ENCODE measurements around the gene PRDX5. TPM values are rescaled to one million over a fixed set of nuclear protein-coding genes. Genes with fewer than 3 reads are reported as not detected.

PRDX5 gene
- total RNA-seq, 1 experiment from 2014 or later, result 267 TPM

DNA sequence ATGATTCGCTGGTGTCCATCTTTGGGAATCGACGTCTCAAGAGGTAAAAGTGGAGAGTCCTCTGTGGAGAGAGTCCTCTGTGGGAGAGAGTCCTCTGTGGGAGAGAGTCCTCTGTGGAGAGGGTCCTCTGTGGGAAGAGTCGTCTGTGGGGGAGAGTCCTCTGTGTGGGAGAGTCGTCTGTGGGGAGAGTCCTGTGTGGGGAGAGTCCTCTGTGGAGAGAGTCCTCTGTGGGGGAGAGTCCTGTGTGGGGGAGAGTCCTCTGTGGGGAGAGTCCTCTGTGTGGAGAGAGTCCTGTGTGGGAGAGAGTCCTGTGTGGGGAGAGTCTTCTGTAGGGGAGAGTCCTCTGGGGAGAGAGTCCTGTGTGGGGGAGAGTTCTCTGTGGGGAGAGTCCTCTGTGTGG is 3.1 kb downstream of the PRDX5 start:
- H2AFZ ChIP-seq (ENCODE audit: low read depth, low read length, poor library complexity, severe bottlenecking), result no peak overlapping the region
- H3K4me1 ChIP-seq (ENCODE audit: control insufficient read depth in 1 of 2, insufficient read depth in 2 of 2, low read length in 2 of 2), result peaks cover 21 to 53% of the 10 kb centered on the region in 2 experiments
- peaks cover 28% of the 10 kb centered on the region for H3K79me2 ChIP-seq (ENCODE audit: insufficient read depth, low read length)
- H3K27me3 ChIP-seq (ENCODE audit: insufficient read depth, low read length), result no peaks in the 10 kb centered on the region
- H3K9me3 ChIP-seq (ENCODE audit: control insufficient read depth in 1 of 2, insufficient read depth in 1 of 2, low read depth in 1 of 2, low read length in 2 of 2), result no peaks in the 10 kb centered on the region
- POLR2A ChIA-PET, result no interaction called here
- H3K4me2 ChIP-seq (ENCODE audit: low read length), result peak overlapping the region; percentile 22; the same call in 1 of the 2 replicates
- H3K4me3 ChIP-seq (replicated peaks in 1 of 2; ENCODE audit: low read depth in 1 of 2, low read length in 2 of 2), result no peak overlapping the region
- CTCF ChIA-PET, result no interaction called here
- RAD21 ChIA-PET (ENCODE audit: low non-redundant PET in 1 of 2, low total read pairs in 2 of 2, uncharacterized antibody in 2 of 2, unreplicated experiment in 2 of 2), result no interaction called here
- H3K9ac ChIP-seq (ENCODE audit: low read length), result peak overlapping the region; percentile 26; the same call in 1 of the 2 replicates
- H3K36me3 ChIP-seq (ENCODE audit: control insufficient read depth in 1 of 2, insufficient read depth in 2 of 2, low read length in 2 of 2), result peaks cover 4 to 7% of the 10 kb centered on the region in 2 experiments; a peak in 2 of 4 replicates
- ATAC-seq (no peak), DNase-seq (ENCODE audit: low read depth, low spot score) (no peak)
- H3K9me2 ChIP-seq (ENCODE audit: insufficient read depth), result no peaks in the 10 kb centered on the region
- BruUV-seq (replicated peaks), result no TSS peak
- no peaks in the 10 kb centered on the region for H4K20me1 ChIP-seq (ENCODE audit: insufficient read depth)
- no peak for TF ChIP-seq EZH2 (IDR thresholded peaks at IDR 0.05)
- TF ChIP-seq FOSL1 (IDR thresholded peaks at IDR 0.05; ENCODE audit: low read depth), result no peak
- TF ChIP-seq YY1 (IDR thresholded peaks at IDR 0.05; ENCODE audit: extremely low read depth, insufficient replicate concordance, low read depth, low read length), result no peak
- TF ChIP-seq RAD21 (IDR thresholded peaks at IDR 0.05; ENCODE audit: low read depth), result no peak
- TF ChIP-seq, protein P1, sequence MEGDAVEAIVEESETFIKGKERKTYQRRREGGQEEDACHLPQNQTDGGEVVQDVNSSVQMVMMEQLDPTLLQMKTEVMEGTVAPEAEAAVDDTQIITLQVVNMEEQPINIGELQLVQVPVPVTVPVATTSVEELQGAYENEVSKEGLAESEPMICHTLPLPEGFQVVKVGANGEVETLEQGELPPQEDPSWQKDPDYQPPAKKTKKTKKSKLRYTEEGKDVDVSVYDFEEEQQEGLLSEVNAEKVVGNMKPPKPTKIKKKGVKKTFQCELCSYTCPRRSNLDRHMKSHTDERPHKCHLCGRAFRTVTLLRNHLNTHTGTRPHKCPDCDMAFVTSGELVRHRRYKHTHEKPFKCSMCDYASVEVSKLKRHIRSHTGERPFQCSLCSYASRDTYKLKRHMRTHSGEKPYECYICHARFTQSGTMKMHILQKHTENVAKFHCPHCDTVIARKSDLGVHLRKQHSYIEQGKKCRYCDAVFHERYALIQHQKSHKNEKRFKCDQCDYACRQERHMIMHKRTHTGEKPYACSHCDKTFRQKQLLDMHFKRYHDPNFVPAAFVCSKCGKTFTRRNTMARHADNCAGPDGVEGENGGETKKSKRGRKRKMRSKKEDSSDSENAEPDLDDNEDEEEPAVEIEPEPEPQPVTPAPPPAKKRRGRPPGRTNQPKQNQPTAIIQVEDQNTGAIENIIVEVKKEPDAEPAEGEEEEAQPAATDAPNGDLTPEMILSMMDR (IDR thresholded peaks at IDR 0.05 in 2 of 3, conservative IDR thresholded peaks at IDR 0.05 in 1 of 3; ENCODE audit: borderline replicate concordance in 1 of 3, insufficient read depth in 1 of 3, low read depth in 2 of 3, low read length in 2 of 3), result no peak
- H3K27ac ChIP-seq (ENCODE audit: low read depth, low read length), result peak overlapping the region; percentile 46
- intact Hi-C loops (cut with micrococcal nuclease), result no loop called here

DNA sequence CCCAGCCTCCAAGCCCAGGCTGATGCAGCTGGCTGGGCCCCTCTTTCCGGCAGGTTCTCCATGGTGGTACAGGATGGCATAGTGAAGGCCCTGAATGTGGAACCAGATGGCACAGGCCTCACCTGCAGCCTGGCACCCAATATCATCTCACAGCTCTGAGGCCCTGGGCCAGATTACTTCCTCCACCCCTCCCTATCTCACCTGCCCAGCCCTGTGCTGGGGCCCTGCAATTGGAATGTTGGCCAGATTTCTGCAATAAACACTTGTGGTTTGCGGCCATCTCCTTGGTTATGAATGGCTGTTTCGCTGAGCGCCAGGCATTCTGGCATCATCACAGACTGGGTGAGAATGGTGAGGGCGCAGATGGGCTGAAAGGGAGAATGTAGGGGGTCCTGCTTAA is 3.6 kb downstream of the PRDX5 start:
- no peaks in the 10 kb centered on the region for H3K27me3 ChIP-seq (ENCODE audit: insufficient read depth, low read length)
- RAD21 ChIA-PET (ENCODE audit: low non-redundant PET in 1 of 2, low total read pairs in 2 of 2, uncharacterized antibody in 2 of 2, unreplicated experiment in 2 of 2), result no interaction called here
- H3K9me3 ChIP-seq (ENCODE audit: control insufficient read depth in 1 of 2, insufficient read depth in 1 of 2, low read depth in 1 of 2, low read length in 2 of 2), result no peaks in the 10 kb centered on the region
- ATAC-seq, result no peak
- H3K4me1 ChIP-seq (ENCODE audit: control insufficient read depth in 1 of 2, insufficient read depth in 2 of 2, low read length in 2 of 2), result peaks cover 17 to 48% of the 10 kb centered on the region in 2 experiments
- H3K79me2 ChIP-seq (ENCODE audit: insufficient read depth, low read length), result peaks cover 23% of the 10 kb centered on the region
- peak overlapping the region; percentile 46 for H3K27ac ChIP-seq (ENCODE audit: low read depth, low read length)
- DNase-seq (ENCODE audit: low read depth, low spot score), result no peak
- peak overlapping the region; percentile 26; the same call in 1 of the 2 replicates for H3K9ac ChIP-seq (ENCODE audit: low read length)
- H4K20me1 ChIP-seq (ENCODE audit: insufficient read depth), result no peaks in the 10 kb centered on the region
- H3K4me2 ChIP-seq (ENCODE audit: low read length), result peak overlapping the region; percentile 18; the same call in 1 of the 2 replicates
- BruUV-seq (replicated peaks), result no TSS peak
- no peaks in the 10 kb centered on the region for H3K9me2 ChIP-seq (ENCODE audit: insufficient read depth)
- H3K4me3 ChIP-seq (replicated peaks in 1 of 2; ENCODE audit: low read depth in 1 of 2, low read length in 2 of 2), result no peak overlapping the region
- CTCF ChIA-PET, result interaction anchor here (1.2 kb wide), 1 partner anchor 10 kb away, joined by 3 read pairs; no protein-coding TSS in a partner anchor
- H2AFZ ChIP-seq (ENCODE audit: low read depth, low read length, poor library complexity, severe bottlenecking), result no peak overlapping the region
- intact Hi-C loops (cut with micrococcal nuclease), result no loop called here
- POLR2A ChIA-PET, result interaction anchor here (1.0 kb wide), 1 partner anchor 9 kb away, joined by 3 read pairs; no protein-coding TSS in a partner anchor
- peaks cover 0 to 7% of the 10 kb centered on the region in 2 experiments; a peak in 1 of 4 replicates for H3K36me3 ChIP-seq (ENCODE audit: control insufficient read depth in 1 of 2, insufficient read depth in 2 of 2, low read length in 2 of 2)
- TF ChIP-seq CBX3 (IDR thresholded peaks at IDR 0.05; ENCODE audit: low read depth) (no peak), EZH2 (IDR thresholded peaks at IDR 0.05) (no peak), POLR2A (IDR thresholded peaks at IDR 0.05; ENCODE audit: borderline replicate concordance, extremely low read depth, insufficient read depth, insufficient read length) (no peak), FOSL1 (IDR thresholded peaks at IDR 0.05; ENCODE audit: low read depth) (no peak), YY1 (IDR thresholded peaks at IDR 0.05; ENCODE audit: extremely low read depth, insufficient replicate concordance, low read depth, low read length) (no peak), CEBPB (IDR thresholded peaks at IDR 0.05; ENCODE audit: low read depth) (no peak), JUND (IDR thresholded peaks at IDR 0.05) (no peak), EZH2phosphoT487 (IDR thresholded peaks at IDR 0.05; ENCODE audit: borderline replicate concordance) (no peak), ELF1 (IDR thresholded peaks at IDR 0.05; ENCODE audit: borderline replicate concordance, low read depth) (no peak), EGR1 (IDR thresholded peaks at IDR 0.05; ENCODE audit: low read depth) (no peak), MAX (IDR thresholded peaks at IDR 0.05) (no peak), SP1 (IDR thresholded peaks at IDR 0.05; ENCODE audit: low read depth) (no peak), SRF (IDR thresholded peaks at IDR 0.05; ENCODE audit: low read depth) (no peak)
- TF ChIP-seq, protein P2, sequence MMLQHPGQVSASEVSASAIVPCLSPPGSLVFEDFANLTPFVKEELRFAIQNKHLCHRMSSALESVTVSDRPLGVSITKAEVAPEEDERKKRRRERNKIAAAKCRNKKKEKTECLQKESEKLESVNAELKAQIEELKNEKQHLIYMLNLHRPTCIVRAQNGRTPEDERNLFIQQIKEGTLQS (IDR thresholded peaks at IDR 0.05), result no peak

Data from HCT116 (cell line).